Pancreas (tissue), 10 donors: Measurements from ENCODE around the gene ERICH6. TPM values are rescaled to one million over a fixed set of nuclear protein-coding genes. Genes with fewer than 3 reads are reported as not detected.

Experiments used
- ATAC-seq, 4 donors: fragments of 200-7000 bp; cut with Tn5 transposase; one replicate each; pipeline versions ENCODE4 v1.8.0 to v1.9.1; 2020; ENCODE audit warnings: mild to moderate bottlenecking in 4 of 4, moderate library complexity in 4 of 4
- DNase-seq, 6 donors: peaks; one replicate each; pipeline ENCODE4 v3.0.0-alpha.2; 2020
- FAIRE-seq: peaks from 2 replicates; lab custom pipeline; 2012; peaks lifted over from hg19 to GRCh38; lab: Jason Lieb, UNC
- H3K27ac ChIP-seq, 4 donors: fragments of 200-600 bp; sonication (generic); 1 replicate in 3 of 4; 2 replicates in 1 of 4; pipeline versions ENCODE4 v1.5.0 to v1.8.0; 2020
- H3K27me3 ChIP-seq, 4 donors: fragments of 200-600 bp; one replicate each; pipeline ENCODE4 v1.8.0; 2021
- H3K36me3 ChIP-seq, 3 donors: fragments of 200-600 bp; sonication (generic) in 1 of 3; one replicate each; pipeline versions ENCODE4 v1.5.0 to v1.8.0; 2020 to 2021
- H3K4me1 ChIP-seq, 3 donors: fragments of 200-600 bp; one replicate each; pipeline ENCODE4 v1.8.0; 2021
- H3K4me3 ChIP-seq, 4 donors: fragments of 200-600 bp; sonication (generic) in 2 of 4; one replicate each; pipeline versions ENCODE4 v1.5.0 to v1.8.0; 2020 to 2021
- H3K9me3 ChIP-seq, 4 donors: fragments of 200-600 bp; one replicate each; pipeline ENCODE4 v1.8.0; 2021
- WGBS, 2 donors: extraction: QIAGEN DNeasy Blood & Tissue Kit; methylation state at CpG; one replicate each; pipeline ENCODE4 v1.1.7; 2013; 5-methylcytosine and 5-hydroxymethylcytosine counted together
- intact Hi-C, 3 donors: fragments of 100-400 bp; cut with DNase I; formaldehyde crosslinking; loops; one replicate each; pipeline versions ENCODE4 v1.11.1 to v1.14.2; 2022
- polyA plus RNA-seq, 2 donors: library from polyadenylated mRNA; stranded (reverse); fragments of 200-250 nt; gene quantifications; one replicate each; pipeline ENCODE4 v1.2.3, GENCODE V29; 2013
- total RNA-seq, 6 donors: library from RNA; stranded (reverse); fragmentation: NEBNext Ultra II Directional in 4 of 6; extraction: Animal tissue kit (Norgen Biotek cat#: 25700) in 4 of 6; gene quantifications; one replicate each; pipeline versions ENCODE4 v1.2.1 to v1.2.4, GENCODE V29; 2021 to 2023
- TF ChIP-seq, protein P1 (sequence below), 4 donors: fragments of 200-600 bp; sonication (generic) in 3 of 4; IDR thresholded peaks; one replicate each; pipeline versions ENCODE4 v1.5.0 to v1.8.0; 2021; ENCODE audit warnings: antibody characterized with exemption in 4 of 4
- donor health status: healthy with polysubstance abuse.
- donor health status: DM: no; HTN: no; CAD: no; lungs with moderate emphysema.
- donor health status: DM: no; HTN: no; CAD: no.
- donor health status: control.
- donor health status: control.
- donor health status: Bipolar disorder and iron deficiency.
- donor health status: DM: yes; HTN: yes; CAD: no.
- donor health status: DM: no; HTN: no; CAD: no.
- donor health status: DM: no; HTN: no; CAD: no.
- donor health status: DM: yes; HTN: yes; CAD: no.

Gene ERICH6
- total and polyA plus RNA-seq, 8 donors, result 0.09 TPM; not detected in 7

DNA sequence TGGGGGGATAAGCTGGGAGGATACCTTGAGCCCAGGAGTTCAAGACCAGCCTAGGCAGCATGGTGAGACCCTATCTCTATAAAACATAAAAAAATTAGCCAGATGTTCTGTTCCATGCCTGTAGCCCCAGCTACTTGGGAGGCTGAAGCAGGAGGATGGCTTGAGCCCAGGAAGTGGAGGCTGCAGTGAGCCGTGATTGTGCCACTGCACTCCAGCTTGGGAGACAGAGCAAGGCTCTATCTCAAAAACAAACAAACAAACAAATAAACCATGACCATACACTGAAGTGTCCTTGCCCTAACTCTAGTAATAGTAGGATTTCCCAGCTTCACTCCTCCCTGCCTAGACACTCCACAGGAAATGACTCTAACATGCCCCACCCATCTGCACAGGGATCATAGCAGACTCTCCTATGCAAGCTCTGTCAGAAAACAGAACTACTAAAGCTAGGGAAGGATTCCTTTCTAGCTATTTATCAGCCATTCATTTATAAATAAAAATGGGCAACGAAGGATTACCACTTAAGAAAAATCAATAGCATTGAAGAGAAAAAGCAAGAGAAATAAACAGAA, 4.6 kb downstream of the ERICH6 start:
- Histone ChIP-seq H3K4me1 (no peaks in the 10 kb centered on the region), H3K27ac (no peak overlapping the region), H3K9me3 (no peaks in the 10 kb centered on the region), H3K4me3 (no peak overlapping the region), H3K27me3 (no peaks in the 10 kb centered on the region), H3K36me3 (no peaks in the 10 kb centered on the region)
- FAIRE-seq (no peak), DNase-seq (no peak), ATAC-seq (no peak)
- 43 to 59% methylated on average over 2 of the region's 2 CpGs for WGBS, 2 donors
- intact Hi-C loops, result no loop called here
- TF ChIP-seq, protein P1, sequence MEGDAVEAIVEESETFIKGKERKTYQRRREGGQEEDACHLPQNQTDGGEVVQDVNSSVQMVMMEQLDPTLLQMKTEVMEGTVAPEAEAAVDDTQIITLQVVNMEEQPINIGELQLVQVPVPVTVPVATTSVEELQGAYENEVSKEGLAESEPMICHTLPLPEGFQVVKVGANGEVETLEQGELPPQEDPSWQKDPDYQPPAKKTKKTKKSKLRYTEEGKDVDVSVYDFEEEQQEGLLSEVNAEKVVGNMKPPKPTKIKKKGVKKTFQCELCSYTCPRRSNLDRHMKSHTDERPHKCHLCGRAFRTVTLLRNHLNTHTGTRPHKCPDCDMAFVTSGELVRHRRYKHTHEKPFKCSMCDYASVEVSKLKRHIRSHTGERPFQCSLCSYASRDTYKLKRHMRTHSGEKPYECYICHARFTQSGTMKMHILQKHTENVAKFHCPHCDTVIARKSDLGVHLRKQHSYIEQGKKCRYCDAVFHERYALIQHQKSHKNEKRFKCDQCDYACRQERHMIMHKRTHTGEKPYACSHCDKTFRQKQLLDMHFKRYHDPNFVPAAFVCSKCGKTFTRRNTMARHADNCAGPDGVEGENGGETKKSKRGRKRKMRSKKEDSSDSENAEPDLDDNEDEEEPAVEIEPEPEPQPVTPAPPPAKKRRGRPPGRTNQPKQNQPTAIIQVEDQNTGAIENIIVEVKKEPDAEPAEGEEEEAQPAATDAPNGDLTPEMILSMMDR (IDR thresholded peaks at IDR 0.05), result no peak

DNA sequence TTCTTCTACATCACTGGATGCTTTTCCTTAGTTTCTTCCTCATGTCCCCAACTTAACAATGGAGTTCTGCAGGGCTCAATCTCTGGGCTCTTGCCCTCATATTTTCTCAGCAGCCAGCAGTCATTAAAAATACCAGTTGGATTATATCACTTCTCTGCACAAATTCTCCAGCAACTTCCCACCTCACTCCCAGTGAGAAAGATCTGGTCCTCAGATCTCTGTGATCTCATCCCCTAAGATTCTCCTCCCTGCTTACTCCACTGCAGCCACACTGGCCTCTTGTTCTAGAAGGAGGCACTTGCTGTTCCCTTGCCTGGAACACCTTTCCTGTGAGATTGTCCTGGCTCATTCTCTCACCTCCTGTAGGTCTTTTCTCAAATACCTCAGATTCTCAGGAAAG, 6.1 kb downstream of the ERICH6 start:
- Histone ChIP-seq H3K27ac (no peak overlapping the region), H3K9me3 (no peaks in the 10 kb centered on the region), H3K36me3 (no peaks in the 10 kb centered on the region), H3K4me1 (no peaks in the 10 kb centered on the region), H3K27me3 (no peaks in the 10 kb centered on the region), H3K4me3 (no peak overlapping the region)
- intact Hi-C loops, result no loop called here
- FAIRE-seq (no peak), ATAC-seq (no peak), DNase-seq (no peak)
- TF ChIP-seq, protein P1 (IDR thresholded peaks at IDR 0.05), result no peak

DNA sequence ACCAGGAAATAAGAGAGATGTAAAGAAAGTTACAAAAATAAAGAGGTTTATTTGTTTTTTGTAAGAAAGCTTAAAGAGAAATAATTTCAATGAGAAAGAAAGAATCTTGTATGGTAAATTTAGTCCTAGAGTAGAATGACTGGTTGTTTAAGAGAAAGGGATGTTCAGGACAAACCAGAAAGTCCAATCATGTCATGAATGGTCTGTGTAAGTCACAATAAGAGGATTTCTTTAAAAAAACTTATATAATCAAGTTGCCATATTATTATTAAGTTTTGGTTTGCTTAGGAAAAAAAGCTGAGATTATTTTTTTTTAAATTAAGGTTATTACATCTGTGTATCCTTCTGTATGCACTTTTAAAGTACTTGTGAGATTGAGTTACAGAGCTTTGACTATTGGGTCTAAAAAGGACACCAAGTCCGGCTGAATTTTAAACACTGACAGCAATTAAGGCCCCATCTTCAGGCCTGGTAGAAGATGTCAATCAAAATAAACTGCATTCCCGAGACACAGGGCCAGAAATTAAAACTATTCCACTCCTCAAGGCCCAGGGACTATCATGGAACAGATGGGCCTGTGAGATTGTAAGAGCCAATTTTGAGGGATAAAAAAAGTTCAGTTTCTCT, 12.2 kb downstream of the ERICH6 start:
- DNase-seq (no peak), FAIRE-seq (no peak), ATAC-seq (no peak)
- Histone ChIP-seq H3K27ac (no peak overlapping the region), H3K36me3 (no peaks in the 10 kb centered on the region), H3K4me3 (no peak overlapping the region), H3K4me1 (no peaks in the 10 kb centered on the region), H3K9me3 (no peaks in the 10 kb centered on the region), H3K27me3 (no peaks in the 10 kb centered on the region)
- TF ChIP-seq, protein P1 (IDR thresholded peaks at IDR 0.05), result no peak
- 88 to 91% methylated on average over 2 of the region's 2 CpGs for WGBS, 2 donors
- intact Hi-C loops, result no loop called here

DNA sequence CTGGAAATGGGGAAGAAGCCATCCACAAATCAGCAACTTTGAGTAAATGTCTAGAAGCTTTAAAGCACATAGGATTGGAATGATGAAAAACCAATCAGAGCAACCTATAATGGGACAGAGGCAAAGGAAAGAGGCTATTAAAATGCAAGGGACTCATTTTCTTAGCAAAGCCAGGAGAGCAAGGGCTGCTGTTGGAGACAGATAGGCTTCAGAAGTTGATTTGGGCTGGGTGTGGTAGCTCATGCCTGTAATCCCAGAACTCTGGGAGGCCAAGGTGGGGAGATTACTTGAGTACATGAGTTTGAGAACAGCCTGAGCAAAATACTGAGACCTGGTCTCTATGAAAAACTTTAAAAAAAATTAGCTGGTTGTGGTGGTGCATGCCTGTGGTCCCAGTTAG, 16.1 kb downstream of the ERICH6 start:
- ATAC-seq (no peak), DNase-seq (no peak), FAIRE-seq (no peak)

DNA sequence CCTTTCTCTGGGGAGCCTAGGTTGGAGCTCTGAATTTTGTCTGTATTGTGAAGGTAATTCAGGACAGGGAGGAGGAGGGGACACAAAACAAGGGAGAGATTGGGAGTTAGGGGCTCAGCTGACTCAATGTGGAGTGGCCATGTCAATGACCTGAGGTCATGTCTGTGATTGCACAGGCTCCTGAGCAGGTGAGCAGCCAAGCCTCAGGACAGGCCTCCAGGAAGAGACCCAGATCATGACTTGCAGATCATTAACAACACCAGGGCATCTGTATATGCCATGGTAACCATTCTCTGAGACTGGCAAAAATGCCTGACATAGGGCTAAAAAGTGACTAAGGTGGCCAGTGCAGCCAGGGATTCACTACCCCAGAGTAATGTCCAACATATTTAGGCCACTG, 20.9 kb downstream of the ERICH6 start:
- Histone ChIP-seq H3K9me3 (no peaks in the 10 kb centered on the region), H3K27ac (no peak overlapping the region), H3K36me3 (no peaks in the 10 kb centered on the region), H3K4me1 (no peaks in the 10 kb centered on the region), H3K4me3 (no peak overlapping the region), H3K27me3 (no peaks in the 10 kb centered on the region)
- DNase-seq (no peak), FAIRE-seq (no peak), ATAC-seq (no peak)
- intact Hi-C loops, result no loop called here
- TF ChIP-seq, protein P1 (IDR thresholded peaks at IDR 0.05), result no peak

More for the DNA sequence above, 16.1 kb downstream of the ERICH6 start:
- TF ChIP-seq, protein P1 (IDR thresholded peaks at IDR 0.05), result no peak
- Histone ChIP-seq H3K27me3 (no peaks in the 10 kb centered on the region), H3K4me3 (no peak overlapping the region), H3K9me3 (no peaks in the 10 kb centered on the region), H3K4me1 (no peaks in the 10 kb centered on the region), H3K36me3 (no peaks in the 10 kb centered on the region), H3K27ac (no peak overlapping the region)
- intact Hi-C loops, result no loop called here
